ENCODE measurements around the gene CENPP.

GRCh38 chr9:92468206-92468605 lies 142.5 kb downstream of the CENPP start:
- TF ChIP-seq CTCF (IDR thresholded peaks at IDR 0.05; ENCODE audit: low read depth, low read length, missing input control) = no peak
- no peak for TF ChIP-seq EGR1 (IDR thresholded peaks at IDR 0.05; ENCODE audit: low read depth in 2 of 2)
- TF ChIP-seq RXRA (IDR thresholded peaks at IDR 0.05) = no peak
- TF ChIP-seq TAF1 (conservative IDR thresholded peaks at IDR 0.05) = no peak
- TF ChIP-seq RAD21 (IDR thresholded peaks at IDR 0.05) = no peak
- TF ChIP-seq YY1 (IDR thresholded peaks at IDR 0.05) = no peak
